Vagina (tissue), 2 donors: ENCODE results near the gene DNM2. TPM values are rescaled to one million over a fixed set of nuclear protein-coding genes. Genes with fewer than 3 reads are reported as not detected.
"Not testable (repeated sequence)": the region's sequence is repeated elsewhere in the genome, so short reads cannot be mapped to it uniquely, and the experiment has no call there.

Source experiments
- DNase-seq, 2 donors: peaks; one replicate each; pipeline ENCODE4 v3.0.0-alpha.2; 2017; ENCODE audit errors: extremely low spot score in 2 of 2
- H3K27ac ChIP-seq: fragments of 200-600 bp; sonication (generic); one replicate; pipeline ENCODE4 v1.5.1; 2019
- H3K27me3 ChIP-seq: fragments of 200-600 bp; sonication (generic); one replicate; pipeline ENCODE4 v1.5.1; 2019
- H3K36me3 ChIP-seq, 2 donors: fragments of 200-600 bp; sonication (generic); one replicate each; pipeline ENCODE4 v1.5.1; 2017 to 2019
- H3K4me1 ChIP-seq: fragments of 200-600 bp; sonication (generic); one replicate; pipeline ENCODE4 v1.5.1; 2019
- H3K4me3 ChIP-seq, 2 donors: fragments of 200-600 bp; sonication (generic); 1 replicate in 1 of 2; 2 replicates in 1 of 2; pipeline ENCODE4 v1.5.1; 2016 to 2019
- H3K9me3 ChIP-seq: fragments of 200-600 bp; sonication (generic); one replicate; pipeline ENCODE4 v1.5.1; 2019
- CTCF ChIP-seq, 3 experiments: fragments of 450-650 bp in 2 of 3; fragments of 200-600 bp in 1 of 3; sonication (generic) in 1 of 3; IDR thresholded peaks; one replicate each; pipeline ENCODE4 v1.5.1; 2017 to 2019; ENCODE audit warnings: antibody characterized with exemption in 3 of 3, mild to moderate bottlenecking in 2 of 3, moderate library complexity in 2 of 3
- POLR2A ChIP-seq, 2 donors: fragments of 450-650 bp; IDR thresholded peaks; one replicate each; pipeline ENCODE4 v1.6.1; 2017; ENCODE audit warnings: antibody characterized with exemption in 2 of 2, mild to moderate bottlenecking in 2 of 2, moderate library complexity in 2 of 2
- POLR2AphosphoS5 ChIP-seq, 2 donors: sonication (generic); formaldehyde crosslinking; IDR thresholded peaks; one replicate each; pipeline ENCODE4 v1.9.0; 2017; ENCODE audit warnings: antibody characterized with exemption in 2 of 2, mild to moderate bottlenecking in 2 of 2, low read depth in 1 of 2; ENCODE audit not compliant: insufficient read depth in 1 of 2
- intact Hi-C: fragments of 100-400 bp; cut with DNase I; formaldehyde crosslinking; loops from one replicate; pipeline ENCODE4 v1.15.1; 2023
- total RNA-seq: library from RNA; depleted of rRNA; stranded (reverse); fragments of >200 nt; gene quantifications from one replicate; pipeline ENCODE4 v1.2.3, GENCODE V29; 2016

DNM2 gene
- total RNA-seq, 1 donor from 2014 or later: 128 TPM

GRCh38 chr19:10742476-10742875 is 24.6 kb downstream of the DNM2 start:
- Histone ChIP-seq H3K9me3 (no peaks in the 10 kb centered on the region), H3K4me3 (no peak overlapping the region), H3K4me1 (peaks cover 51% of the 10 kb centered on the region), H3K27me3 (no peaks in the 10 kb centered on the region), H3K27ac (no peak overlapping the region), H3K36me3 (no peaks in the 10 kb centered on the region)
- intact Hi-C loops: no loop called here
- no peak for DNase-seq
- TF ChIP-seq POLR2A (IDR thresholded peaks at IDR 0.05): no peak
- TF ChIP-seq POLR2AphosphoS5 (IDR thresholded peaks at IDR 0.05; ENCODE audit: insufficient read depth in 1 of 2, low read depth in 1 of 2): no peak
- no peak for TF ChIP-seq CTCF (IDR thresholded peaks at IDR 0.05)

- H3K9me3 ChIP-seq: no peaks in the 10 kb centered on the region
- TF ChIP-seq POLR2AphosphoS5 (IDR thresholded peaks at IDR 0.05; ENCODE audit: insufficient read depth in 1 of 2, low read depth in 1 of 2): no peak
- TF ChIP-seq CTCF (IDR thresholded peaks at IDR 0.05): no peak
- TF ChIP-seq POLR2A (IDR thresholded peaks at IDR 0.05): no peak
- H3K27ac ChIP-seq: peak overlapping the region; percentile 43
- peaks cover 63% of the 10 kb centered on the region for H3K4me1 ChIP-seq
- no peak for DNase-seq
- intact Hi-C loops: no loop called here
- peak overlapping the region in 1 of 2 donors; percentile 19 for H3K4me3 ChIP-seq
- no peaks in the 10 kb centered on the region for H3K27me3 ChIP-seq
- H3K36me3 ChIP-seq: no peaks in the 10 kb centered on the region
Measured at GRCh38 chr19:10744253-10744798, 26.4 kb downstream of the DNM2 start.

GRCh38 chr19:10744801-10745293 is 27.0 kb downstream of the DNM2 start:
- DNase-seq: no peak
- Histone ChIP-seq H3K4me3 (peak overlapping the region in 1 of 2 donors; percentile 19), H3K9me3 (no peaks in the 10 kb centered on the region), H3K36me3 (no peaks in the 10 kb centered on the region), H3K4me1 (peaks cover 68% of the 10 kb centered on the region), H3K27ac (peak overlapping the region; percentile 43), H3K27me3 (no peaks in the 10 kb centered on the region)
- TF ChIP-seq POLR2A (IDR thresholded peaks at IDR 0.05): no peak
- intact Hi-C loops: no loop called here

GRCh38 chr19:10746437-10746836 is 28.6 kb downstream of the DNM2 start:
- intact Hi-C loops, DNase-seq, H3K9me3 ChIP-seq, H3K27ac ChIP-seq, H3K4me3 ChIP-seq, H3K36me3 ChIP-seq, H3K27me3 ChIP-seq: not testable (repeated sequence)
- H3K4me1 ChIP-seq: peaks cover 75% of the 10 kb centered on the region

- H3K27me3 ChIP-seq: no peaks in the 10 kb centered on the region
- TF ChIP-seq POLR2A (IDR thresholded peaks at IDR 0.05): no peak
- no peak for TF ChIP-seq POLR2AphosphoS5 (IDR thresholded peaks at IDR 0.05; ENCODE audit: insufficient read depth in 1 of 2, low read depth in 1 of 2)
- no peak for TF ChIP-seq CTCF (IDR thresholded peaks at IDR 0.05)
- H3K9me3 ChIP-seq: no peaks in the 10 kb centered on the region
- peaks cover 76% of the 10 kb centered on the region for H3K4me1 ChIP-seq
- H3K27ac ChIP-seq: no peak overlapping the region
- DNase-seq: no peak
- no peaks in the 10 kb centered on the region for H3K36me3 ChIP-seq
- intact Hi-C loops: no loop called here
- H3K4me3 ChIP-seq: no peak overlapping the region
Measured at GRCh38 chr19:10747271-10747670, 29.4 kb downstream of the DNM2 start.

- peaks cover 73% of the 10 kb centered on the region for H3K4me1 ChIP-seq
- intact Hi-C loops: no loop called here
- no peaks in the 10 kb centered on the region for H3K9me3 ChIP-seq
- DNase-seq: no peak
- H3K27me3 ChIP-seq: no peaks in the 10 kb centered on the region
- no peaks in the 10 kb centered on the region for H3K36me3 ChIP-seq
- no peak overlapping the region for H3K4me3 ChIP-seq
- no peak for TF ChIP-seq POLR2A (IDR thresholded peaks at IDR 0.05)
- TF ChIP-seq CTCF (IDR thresholded peaks at IDR 0.05): no peak
- no peak for TF ChIP-seq POLR2AphosphoS5 (IDR thresholded peaks at IDR 0.05; ENCODE audit: insufficient read depth in 1 of 2, low read depth in 1 of 2)
- H3K27ac ChIP-seq: no peak overlapping the region
Measured at GRCh38 chr19:10747674-10748073, 29.8 kb downstream of the DNM2 start.
